Parathyroid adenoma (tissue), 2 donors: ENCODE results near the gene PTGES2.

Source experiments
- H2AFZ ChIP-seq: fragments of 300-600 bp; sonication (generic); one replicate; pipeline ENCODE4 v1.7.0; 2017; ENCODE audit warnings: antibody characterized with exemption, mild to moderate bottlenecking
- H3K27ac ChIP-seq: fragments of 300-600 bp; sonication (generic); one replicate; pipeline ENCODE4 v1.7.0; 2017
- H3K27me3 ChIP-seq: fragments of 300-600 bp; sonication (generic); one replicate; pipeline ENCODE4 v1.7.0; 2017; ENCODE audit warnings: low read length; ENCODE audit not compliant: control insufficient read depth, insufficient read depth
- H3K36me3 ChIP-seq: fragments of 300-600 bp; sonication (generic); one replicate; pipeline ENCODE4 v1.7.0; 2017; ENCODE audit warnings: low read length; ENCODE audit not compliant: control insufficient read depth, insufficient read depth
- H3K4me1 ChIP-seq: fragments of 300-600 bp; sonication (generic); one replicate; pipeline ENCODE4 v1.7.0; 2017; ENCODE audit warnings: control low read depth
- H3K4me2 ChIP-seq: fragments of 300-600 bp; sonication (generic); one replicate; pipeline ENCODE4 v1.7.0; 2017; ENCODE audit warnings: low read length
- H3K4me3 ChIP-seq: fragments of 300-600 bp; sonication (generic); one replicate; pipeline ENCODE4 v1.7.0; 2017; ENCODE audit warnings: low read depth, low read length
- H3K79me2 ChIP-seq: fragments of 300-600 bp; sonication (generic); one replicate; pipeline ENCODE4 v1.7.0; 2017; ENCODE audit warnings: control low read depth
- H3K9ac ChIP-seq: fragments of 300-600 bp; sonication (generic); one replicate; pipeline ENCODE4 v1.7.0; 2017; ENCODE audit warnings: mild to moderate bottlenecking
- H3K9me3 ChIP-seq: fragments of 300-600 bp; sonication (generic); one replicate; pipeline ENCODE4 v1.7.0; 2017; ENCODE audit warnings: low read length; ENCODE audit not compliant: control insufficient read depth
- TF ChIP-seq, protein P1 (sequence below): fragments of 300-600 bp; sonication (generic); IDR thresholded peaks from one replicate; pipeline ENCODE4 v1.7.0; 2017; ENCODE audit warnings: antibody characterized with exemption, mild to moderate bottlenecking
- donor health status: primary hyperparathyroidism.

The PTGES2 gene

GRCh38 chr9:128143525-128144238, 16.2 kb upstream of the PTGES2 start:
- H3K4me2 ChIP-seq, result no peak overlapping the region
- no peaks in the 10 kb centered on the region for H3K36me3 ChIP-seq
- no peaks in the 10 kb centered on the region for H3K9me3 ChIP-seq
- H3K79me2 ChIP-seq, result no peaks in the 10 kb centered on the region
- H3K27me3 ChIP-seq, result no peaks in the 10 kb centered on the region
- TF ChIP-seq, protein P1, sequence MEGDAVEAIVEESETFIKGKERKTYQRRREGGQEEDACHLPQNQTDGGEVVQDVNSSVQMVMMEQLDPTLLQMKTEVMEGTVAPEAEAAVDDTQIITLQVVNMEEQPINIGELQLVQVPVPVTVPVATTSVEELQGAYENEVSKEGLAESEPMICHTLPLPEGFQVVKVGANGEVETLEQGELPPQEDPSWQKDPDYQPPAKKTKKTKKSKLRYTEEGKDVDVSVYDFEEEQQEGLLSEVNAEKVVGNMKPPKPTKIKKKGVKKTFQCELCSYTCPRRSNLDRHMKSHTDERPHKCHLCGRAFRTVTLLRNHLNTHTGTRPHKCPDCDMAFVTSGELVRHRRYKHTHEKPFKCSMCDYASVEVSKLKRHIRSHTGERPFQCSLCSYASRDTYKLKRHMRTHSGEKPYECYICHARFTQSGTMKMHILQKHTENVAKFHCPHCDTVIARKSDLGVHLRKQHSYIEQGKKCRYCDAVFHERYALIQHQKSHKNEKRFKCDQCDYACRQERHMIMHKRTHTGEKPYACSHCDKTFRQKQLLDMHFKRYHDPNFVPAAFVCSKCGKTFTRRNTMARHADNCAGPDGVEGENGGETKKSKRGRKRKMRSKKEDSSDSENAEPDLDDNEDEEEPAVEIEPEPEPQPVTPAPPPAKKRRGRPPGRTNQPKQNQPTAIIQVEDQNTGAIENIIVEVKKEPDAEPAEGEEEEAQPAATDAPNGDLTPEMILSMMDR, result no peak
- H2AFZ ChIP-seq, result no peak overlapping the region
- H3K27ac ChIP-seq, result no peak overlapping the region
- H3K4me3 ChIP-seq, result no peak overlapping the region
- no peaks in the 10 kb centered on the region for H3K4me1 ChIP-seq
- no peak overlapping the region for H3K9ac ChIP-seq

DNA sequence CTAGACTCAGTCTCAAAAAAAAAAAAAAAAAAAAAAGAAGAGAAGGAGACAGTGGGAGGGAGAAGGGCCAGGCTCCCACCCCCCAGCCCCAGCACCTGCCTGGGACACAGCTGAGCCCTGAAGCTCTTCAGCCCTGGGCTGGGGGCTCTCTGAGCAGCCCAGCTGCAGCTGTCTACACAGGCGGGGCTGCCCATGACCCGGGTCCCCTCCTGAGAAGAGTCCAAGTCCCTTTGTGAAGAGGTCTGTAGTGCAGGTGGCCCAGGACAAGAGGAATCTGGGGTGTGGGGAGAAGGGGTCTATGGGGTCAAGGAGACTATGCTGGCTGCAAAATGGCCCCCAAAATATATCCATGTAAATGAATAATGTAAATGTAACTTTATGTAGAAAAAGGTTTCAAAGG, 15.1 kb upstream of the PTGES2 start:
- Histone ChIP-seq H3K27ac (no peak overlapping the region), H3K9ac (no peak overlapping the region), H3K4me3 (no peak overlapping the region), H3K36me3 (no peaks in the 10 kb centered on the region), H3K79me2 (no peaks in the 10 kb centered on the region), H3K9me3 (no peaks in the 10 kb centered on the region), H2AFZ (no peak overlapping the region), H3K27me3 (no peaks in the 10 kb centered on the region), H3K4me2 (no peak overlapping the region), H3K4me1 (no peaks in the 10 kb centered on the region)
- TF ChIP-seq, protein P1, result no peak

- H3K27ac ChIP-seq, result no peak overlapping the region
These were observed 14.5 kb upstream of the PTGES2 start for GRCh38 chr9:128142061-128142460.

GRCh38 chr9:128141604-128142003, 14.1 kb upstream of the PTGES2 start:
- Histone ChIP-seq H3K4me2 (no peak overlapping the region), H3K9ac (no peak overlapping the region), H3K4me1 (no peaks in the 10 kb centered on the region), H3K27me3 (no peaks in the 10 kb centered on the region), H3K9me3 (no peaks in the 10 kb centered on the region), H3K4me3 (no peak overlapping the region), H3K36me3 (no peaks in the 10 kb centered on the region), H2AFZ (no peak overlapping the region), H3K79me2 (no peaks in the 10 kb centered on the region), H3K27ac (no peak overlapping the region)
- TF ChIP-seq, protein P1, result no peak

More at GRCh38 chr9:128142061-128142460, 14.5 kb upstream of the PTGES2 start:
- Histone ChIP-seq H3K36me3 (no peaks in the 10 kb centered on the region), H2AFZ (no peak overlapping the region), H3K4me3 (no peak overlapping the region), H3K79me2 (no peaks in the 10 kb centered on the region), H3K9ac (no peak overlapping the region), H3K9me3 (no peaks in the 10 kb centered on the region), H3K4me2 (no peak overlapping the region), H3K27me3 (no peaks in the 10 kb centered on the region), H3K4me1 (no peaks in the 10 kb centered on the region)
- TF ChIP-seq, protein P1, result no peak

DNA sequence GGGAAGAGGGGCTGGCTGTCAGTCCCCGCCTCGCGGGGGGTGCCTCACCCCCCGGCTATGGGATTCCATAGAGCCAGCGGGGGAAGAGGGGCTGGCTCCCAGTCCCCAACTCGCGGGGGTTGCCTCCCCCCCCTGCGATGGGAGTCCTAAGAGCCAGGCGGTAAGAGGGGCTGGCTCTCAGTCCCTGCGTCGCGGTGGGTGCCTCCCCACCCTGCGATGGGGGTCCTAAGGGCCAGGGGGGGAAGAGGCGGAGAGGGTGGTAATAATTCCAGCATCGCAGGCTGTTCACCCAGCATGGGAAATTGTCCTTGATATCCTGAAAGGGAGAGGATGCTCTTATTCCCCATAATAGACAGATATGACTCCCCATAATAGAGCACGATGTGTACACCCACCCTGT, 12.1 kb upstream of the PTGES2 start:
- no peaks in the 10 kb centered on the region for H3K79me2 ChIP-seq
- H3K27me3 ChIP-seq, result no peaks in the 10 kb centered on the region
- no peak overlapping the region for H2AFZ ChIP-seq
- H3K9me3 ChIP-seq, result no peaks in the 10 kb centered on the region
- H3K27ac ChIP-seq, result no peak overlapping the region
- TF ChIP-seq, protein P1, result no peak
- no peak overlapping the region for H3K4me2 ChIP-seq
- no peak overlapping the region for H3K9ac ChIP-seq
- no peak overlapping the region for H3K4me3 ChIP-seq
- H3K4me1 ChIP-seq, result no peaks in the 10 kb centered on the region
- H3K36me3 ChIP-seq, result no peaks in the 10 kb centered on the region
